ENCODE data around the gene ASAP3. TPM values are rescaled to one million over a fixed set of nuclear protein-coding genes. Genes with fewer than 3 reads are reported as not detected.

The ASAP3 gene
- polyA plus RNA-seq, 1 experiment, result 33.9 TPM

DNA sequence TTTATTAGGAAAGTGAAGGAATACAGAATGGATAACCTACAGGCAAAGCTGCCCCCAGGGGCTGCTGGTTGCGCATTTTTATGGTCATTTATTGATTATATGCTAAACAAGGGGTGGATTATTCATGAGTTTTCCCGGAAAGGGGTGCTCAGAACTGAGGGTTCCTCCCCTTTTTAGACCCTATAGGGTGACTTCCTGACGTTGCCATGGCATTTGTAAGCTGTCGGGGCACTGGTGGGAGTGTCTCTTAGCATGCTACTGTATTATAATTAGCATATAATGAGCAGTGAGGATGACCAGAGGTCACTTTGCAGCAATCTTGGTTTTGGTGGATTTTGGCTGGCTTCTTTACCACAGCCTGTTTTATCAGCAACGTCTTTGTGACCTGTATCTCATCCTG is 5.9 kb upstream of the ASAP3 start:
- POLR2A ChIA-PET, result no interaction called here
- Histone ChIP-seq H3K4me3 (ENCODE audit: low read depth, low read length) (no peak overlapping the region), H3K27me3 (ENCODE audit: control insufficient read depth, insufficient read depth, low read length) (peaks cover 8% of the 10 kb centered on the region), H3K36me3 (ENCODE audit: control insufficient read depth, insufficient read depth, low read length) (no peaks in the 10 kb centered on the region)
- DNase-seq (ENCODE audit: low read depth), result no peak
- TF ChIP-seq, protein P1, sequence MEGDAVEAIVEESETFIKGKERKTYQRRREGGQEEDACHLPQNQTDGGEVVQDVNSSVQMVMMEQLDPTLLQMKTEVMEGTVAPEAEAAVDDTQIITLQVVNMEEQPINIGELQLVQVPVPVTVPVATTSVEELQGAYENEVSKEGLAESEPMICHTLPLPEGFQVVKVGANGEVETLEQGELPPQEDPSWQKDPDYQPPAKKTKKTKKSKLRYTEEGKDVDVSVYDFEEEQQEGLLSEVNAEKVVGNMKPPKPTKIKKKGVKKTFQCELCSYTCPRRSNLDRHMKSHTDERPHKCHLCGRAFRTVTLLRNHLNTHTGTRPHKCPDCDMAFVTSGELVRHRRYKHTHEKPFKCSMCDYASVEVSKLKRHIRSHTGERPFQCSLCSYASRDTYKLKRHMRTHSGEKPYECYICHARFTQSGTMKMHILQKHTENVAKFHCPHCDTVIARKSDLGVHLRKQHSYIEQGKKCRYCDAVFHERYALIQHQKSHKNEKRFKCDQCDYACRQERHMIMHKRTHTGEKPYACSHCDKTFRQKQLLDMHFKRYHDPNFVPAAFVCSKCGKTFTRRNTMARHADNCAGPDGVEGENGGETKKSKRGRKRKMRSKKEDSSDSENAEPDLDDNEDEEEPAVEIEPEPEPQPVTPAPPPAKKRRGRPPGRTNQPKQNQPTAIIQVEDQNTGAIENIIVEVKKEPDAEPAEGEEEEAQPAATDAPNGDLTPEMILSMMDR (IDR thresholded peaks at IDR 0.05; ENCODE audit: insufficient read depth, low read depth, low read length), result no peak
- CTCF ChIA-PET, result interaction anchor here (0.9 to 2.5 kb wide), 3 partner anchors 35 to 145 kb away, joined by 3 to 10 read pairs (median 3); no protein-coding TSS in a partner anchor

DNA sequence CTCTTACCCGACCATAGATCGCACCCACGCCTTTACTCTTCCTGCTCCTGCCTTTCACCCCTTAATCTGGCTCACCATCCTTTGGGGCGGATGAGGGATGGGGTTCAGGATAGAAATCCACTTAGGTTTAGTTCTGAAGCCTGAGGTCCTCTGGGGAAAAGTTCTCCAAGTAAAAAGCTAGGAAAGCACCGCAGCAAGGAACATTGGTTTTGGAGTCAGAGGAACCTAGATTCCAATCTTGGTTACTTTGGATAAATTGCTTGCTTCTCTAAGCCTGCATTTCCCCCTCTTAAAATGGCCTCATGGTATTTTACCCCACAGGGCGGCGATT is 988 bp upstream of the ASAP3 start:
- peak overlapping the region; percentile 78; the same call in 1 of the 2 replicates for H3K4me3 ChIP-seq (ENCODE audit: low read depth, low read length)
- ChIA-PET CTCF (interaction anchor here (0.6 to 5.5 kb wide), 6 partner anchors 9 to 863 kb away, joined by 3 to 44 read pairs (median 4); no protein-coding TSS in a partner anchor), POLR2A (no interaction called here)
- TF ChIP-seq, protein P1 (IDR thresholded peaks at IDR 0.05; ENCODE audit: insufficient read depth, low read depth, low read length), result no peak
- peaks cover 5% of the 10 kb centered on the region for H3K27me3 ChIP-seq (ENCODE audit: control insufficient read depth, insufficient read depth, low read length)
- no peaks in the 10 kb centered on the region for H3K36me3 ChIP-seq (ENCODE audit: control insufficient read depth, insufficient read depth, low read length)
- no peak for DNase-seq (ENCODE audit: low read depth)

DNA sequence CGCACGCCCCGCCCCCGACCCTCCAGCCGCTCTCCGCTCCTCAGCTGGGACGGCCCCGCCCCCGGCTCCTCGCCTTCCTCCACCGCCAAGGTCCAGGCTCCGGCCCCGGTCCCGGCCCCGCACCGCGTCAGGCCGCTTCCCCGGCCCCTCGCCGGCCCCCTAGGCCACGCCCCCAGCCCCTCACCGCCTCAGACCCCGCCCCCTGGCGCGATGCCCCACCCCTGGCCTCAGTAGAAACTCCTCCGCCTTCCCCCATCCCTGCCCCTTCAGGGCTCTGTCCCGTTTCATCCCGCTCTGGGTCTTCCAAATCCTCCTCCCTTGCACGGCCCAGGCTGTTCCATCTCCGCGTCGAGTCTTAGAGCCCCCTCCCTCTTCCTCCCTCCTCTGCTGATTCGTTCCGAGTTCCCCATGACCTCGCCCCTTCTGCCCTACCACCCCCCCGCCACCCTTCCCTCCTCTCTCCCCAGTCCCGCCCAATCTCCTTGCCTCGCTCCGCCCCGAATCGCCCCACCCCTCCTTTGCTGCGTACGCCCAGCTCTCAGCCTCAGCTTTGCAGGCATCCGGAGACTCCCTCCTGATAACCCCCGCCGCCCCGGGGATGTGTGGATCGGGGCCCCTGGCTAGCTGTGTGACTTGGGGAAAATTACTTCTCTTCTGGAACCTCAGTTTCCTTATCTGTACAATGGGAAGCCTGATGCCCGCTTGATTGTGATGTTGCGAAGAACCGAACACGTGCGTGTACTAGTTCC is 448 bp upstream of the ASAP3 start:
- CTCF ChIA-PET, result interaction anchor here (0.6 to 5.5 kb wide), 7 partner anchors 10 to 862 kb away, joined by 3 to 44 read pairs (median 4); no protein-coding TSS in a partner anchor
- no peaks in the 10 kb centered on the region for H3K36me3 ChIP-seq (ENCODE audit: control insufficient read depth, insufficient read depth, low read length)
- peak; percentile 62 for DNase-seq (ENCODE audit: low read depth)
- POLR2A ChIA-PET, result interaction anchor here (0.5 to 1.0 kb wide), 4 partner anchors 8 to 150 kb away, joined by 3 to 26 read pairs (median 4); partner anchors contain the start of gene HNRNPR
- H3K27me3 ChIP-seq (ENCODE audit: control insufficient read depth, insufficient read depth, low read length), result peaks cover 5% of the 10 kb centered on the region
- TF ChIP-seq, protein P1 (IDR thresholded peaks at IDR 0.05; ENCODE audit: insufficient read depth, low read depth, low read length), result no peak
- peak overlapping the region; percentile 78 for H3K4me3 ChIP-seq (ENCODE audit: low read depth, low read length)

DNA sequence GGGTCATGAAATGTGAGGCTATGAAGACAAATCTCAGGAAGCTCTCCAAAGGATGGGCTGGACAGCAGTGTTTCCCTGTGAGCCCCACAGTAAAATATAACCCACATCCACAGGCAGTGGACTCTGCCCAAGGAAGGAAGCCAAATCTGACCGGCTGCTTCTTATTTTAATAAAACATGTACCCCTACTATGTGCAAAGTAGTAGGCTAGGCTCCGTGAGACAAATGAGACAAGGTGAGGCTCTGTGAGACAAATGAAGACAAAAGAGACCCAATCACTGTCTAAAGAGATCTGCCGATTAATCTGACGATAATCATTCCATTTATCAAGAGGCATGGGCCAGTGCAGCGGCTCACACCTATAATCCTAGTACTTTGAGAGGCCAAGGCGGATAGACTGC is 2.1 kb downstream of the ASAP3 start:
- CTCF ChIA-PET, result interaction anchor here (1.5 to 5.5 kb wide), 2 partner anchors 15 to 46 kb away, joined by 3 to 44 read pairs; no protein-coding TSS in a partner anchor
- Histone ChIP-seq H3K36me3 (ENCODE audit: control insufficient read depth, insufficient read depth, low read length) (no peaks in the 10 kb centered on the region), H3K4me3 (ENCODE audit: low read depth, low read length) (no peak overlapping the region), H3K27me3 (ENCODE audit: control insufficient read depth, insufficient read depth, low read length) (peaks cover 2% of the 10 kb centered on the region; the same call in 1 of the 2 replicates)
- TF ChIP-seq, protein P1 (IDR thresholded peaks at IDR 0.05; ENCODE audit: insufficient read depth, low read depth, low read length), result no peak
- DNase-seq (ENCODE audit: low read depth), result no peak
- POLR2A ChIA-PET, result no interaction called here

DNA sequence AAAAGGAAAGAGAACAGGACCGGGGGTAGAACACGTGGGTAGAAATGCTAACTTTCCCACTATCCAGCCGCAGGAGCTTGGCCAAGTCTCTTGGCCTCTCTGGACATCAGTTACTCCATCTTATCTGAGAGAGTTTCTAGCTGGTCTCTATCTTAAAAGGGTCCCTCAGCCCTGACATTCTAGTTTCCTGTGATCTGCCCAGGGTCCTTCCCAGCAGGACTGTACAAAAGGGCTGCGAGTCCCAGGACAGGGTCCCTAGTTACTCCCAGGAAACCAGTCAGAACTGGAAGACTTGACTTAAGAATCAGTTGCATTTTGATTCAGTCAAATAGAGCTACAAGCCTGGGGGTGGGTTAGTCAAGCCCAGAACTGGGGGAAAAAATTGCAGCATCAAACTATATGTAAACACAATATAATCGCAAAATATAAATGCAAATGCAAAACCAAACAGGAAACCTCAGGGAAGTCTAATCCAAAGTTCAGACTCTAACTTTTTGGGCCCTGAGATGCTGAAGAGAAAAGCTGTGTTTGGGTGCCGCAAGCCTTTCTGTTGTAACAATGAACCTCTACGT is 2.9 kb downstream of the ASAP3 start:
- POLR2A ChIA-PET, result no interaction called here
- no peak for DNase-seq (ENCODE audit: low read depth)
- peaks cover 2% of the 10 kb centered on the region; the same call in 1 of the 2 replicates for H3K27me3 ChIP-seq (ENCODE audit: control insufficient read depth, insufficient read depth, low read length)
- TF ChIP-seq, protein P1 (IDR thresholded peaks at IDR 0.05; ENCODE audit: insufficient read depth, low read depth, low read length), result no peak
- CTCF ChIA-PET, result interaction anchor here (1.5 to 5.5 kb wide), 2 partner anchors 15 to 46 kb away, joined by 3 to 44 read pairs; no protein-coding TSS in a partner anchor
- H3K36me3 ChIP-seq (ENCODE audit: control insufficient read depth, insufficient read depth, low read length), result no peaks in the 10 kb centered on the region
- H3K4me3 ChIP-seq (ENCODE audit: low read depth, low read length), result no peak overlapping the region

Data from BJ (cell line).